ENCODE data around the gene DHX32.

Gene DHX32

GRCh38 chr10:125815764-125816163, 65.3 kb downstream of the DHX32 start:
- Histone ChIP-seq H3K27me3 (ENCODE audit: control insufficient read depth in 3 of 3, insufficient read depth in 3 of 3, low read depth in 1 of 3, low read length in 3 of 3) (no peaks in the 10 kb centered on the region), H3K36me3 (replicated peaks in 1 of 2; ENCODE audit: control insufficient read depth in 2 of 2, insufficient read depth in 2 of 2, low read length in 2 of 2) (peaks cover 7 to 50% of the 10 kb centered on the region in 2 donors), H2BK120ac (ENCODE audit: low read depth, low read length) (no peak overlapping the region), H3K4me2 (ENCODE audit: insufficient read depth, low read length, poor library complexity, severe bottlenecking) (no peak overlapping the region), H3K9ac (ENCODE audit: low read depth, low read length, poor library complexity) (no peak overlapping the region), H3K4ac (ENCODE audit: low read length) (no peak overlapping the region), H3K4me3 (ENCODE audit: low read length in 2 of 2) (no peak overlapping the region), H3K23ac (ENCODE audit: low read depth, low read length, poor library complexity) (no peak overlapping the region), H3K18ac (ENCODE audit: low read length) (no peak overlapping the region), H3K4me1 (ENCODE audit: control insufficient read depth in 2 of 2, insufficient read depth in 1 of 2, low read depth in 1 of 2, low read length in 2 of 2) (no peaks in the 10 kb centered on the region), H2AK5ac (ENCODE audit: low read depth, low read length) (no peak overlapping the region), H3K14ac (ENCODE audit: low read length) (no peak overlapping the region), H2AFZ (ENCODE audit: low read length) (no peak overlapping the region), H2BK5ac (ENCODE audit: low read length) (no peak overlapping the region), H4K8ac (ENCODE audit: low read depth, low read length) (no peak overlapping the region), H3K9me3 (replicated peaks in 1 of 2; ENCODE audit: control insufficient read depth in 2 of 2, insufficient read depth in 1 of 2, low read depth in 1 of 2, low read length in 2 of 2) (no peaks in the 10 kb centered on the region), H3K27ac (replicated peaks; ENCODE audit: low read length) (no peak overlapping the region), H4K91ac (ENCODE audit: low read depth, low read length, poor library complexity) (no peak overlapping the region), H2BK15ac (ENCODE audit: low read length) (no peak overlapping the region), H2BK12ac (ENCODE audit: low read length) (no peak overlapping the region), H3K79me1 (ENCODE audit: low read depth, low read length) (peaks cover 2% of the 10 kb centered on the region)
- no CpG with 5 or more reads among the region's 1 CpG for WGBS, 2 donors (ENCODE audit: extremely low coverage in 2 of 2, insufficient read length in 2 of 2, insufficient replicate concordance in 1 of 2)
- DNase-seq (ENCODE audit: low spot score), result no peak

DNA sequence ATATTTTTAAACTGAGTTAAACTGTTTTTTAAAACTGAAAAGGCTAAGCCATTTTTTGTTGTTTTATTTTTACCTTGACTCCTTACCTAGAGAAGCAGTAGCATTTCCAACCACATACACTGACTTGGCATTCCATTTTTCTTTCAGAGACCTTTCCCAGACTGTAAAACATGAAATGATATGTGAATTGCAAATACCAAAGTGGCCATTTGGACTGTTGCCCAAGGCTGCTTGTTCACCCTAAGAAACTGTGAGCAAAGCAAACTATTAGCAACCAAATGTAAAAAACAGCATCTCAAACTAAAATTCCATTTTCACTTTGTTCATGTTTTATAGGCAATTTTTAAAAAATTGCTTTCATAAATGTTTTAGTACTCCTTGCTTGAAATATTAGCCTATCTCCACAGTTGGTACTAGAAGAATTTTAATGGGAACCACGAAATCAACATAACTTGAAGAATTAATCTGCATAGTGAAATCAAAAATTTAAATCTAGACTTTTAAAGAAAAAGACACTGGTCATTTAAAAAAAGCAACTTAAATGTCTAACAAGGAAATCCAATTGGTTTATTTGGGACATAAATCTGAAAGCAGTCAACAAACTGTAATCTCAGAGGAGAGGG, 68.9 kb downstream of the DHX32 start:
- no peak for DNase-seq (ENCODE audit: low spot score)

GRCh38 chr10:125811251-125811650, 69.8 kb downstream of the DHX32 start:
- Histone ChIP-seq H3K27ac (replicated peaks; ENCODE audit: low read length) (no peak overlapping the region), H4K91ac (ENCODE audit: low read depth, low read length, poor library complexity) (no peak overlapping the region), H3K9ac (ENCODE audit: low read depth, low read length, poor library complexity) (no peak overlapping the region), H4K8ac (ENCODE audit: low read depth, low read length) (no peak overlapping the region), H2BK15ac (ENCODE audit: low read length) (no peak overlapping the region), H3K4me2 (ENCODE audit: insufficient read depth, low read length, poor library complexity, severe bottlenecking) (no peak overlapping the region), H3K18ac (ENCODE audit: low read length) (no peak overlapping the region), H2BK12ac (ENCODE audit: low read length) (no peak overlapping the region), H3K36me3 (replicated peaks in 1 of 2; ENCODE audit: control insufficient read depth in 2 of 2, insufficient read depth in 2 of 2, low read length in 2 of 2) (peaks cover 7 to 79% of the 10 kb centered on the region in 2 donors), H3K4ac (ENCODE audit: low read length) (no peak overlapping the region), H3K27me3 (ENCODE audit: control insufficient read depth in 3 of 3, insufficient read depth in 3 of 3, low read depth in 1 of 3, low read length in 3 of 3) (no peaks in the 10 kb centered on the region), H3K9me3 (replicated peaks in 1 of 2; ENCODE audit: control insufficient read depth in 2 of 2, insufficient read depth in 1 of 2, low read depth in 1 of 2, low read length in 2 of 2) (peaks cover 0 to 4% of the 10 kb centered on the region in 2 donors), H2AK5ac (ENCODE audit: low read depth, low read length) (no peak overlapping the region), H2AFZ (ENCODE audit: low read length) (no peak overlapping the region), H3K79me1 (ENCODE audit: low read depth, low read length) (peaks cover 2% of the 10 kb centered on the region), H2BK120ac (ENCODE audit: low read depth, low read length) (no peak overlapping the region), H3K4me3 (ENCODE audit: low read length in 2 of 2) (no peak overlapping the region), H3K14ac (ENCODE audit: low read length) (no peak overlapping the region), H3K23ac (ENCODE audit: low read depth, low read length, poor library complexity) (no peak overlapping the region), H3K4me1 (ENCODE audit: control insufficient read depth in 2 of 2, insufficient read depth in 1 of 2, low read depth in 1 of 2, low read length in 2 of 2) (no peaks in the 10 kb centered on the region), H2BK5ac (ENCODE audit: low read length) (no peak overlapping the region)
- WGBS, 2 donors (ENCODE audit: extremely low coverage in 2 of 2, insufficient read length in 2 of 2, insufficient replicate concordance in 1 of 2), result no CpG with 5 or more reads among the region's 1 CpG
- DNase-seq (ENCODE audit: low spot score), result no peak

More for the DNA sequence above, 68.9 kb downstream of the DHX32 start:
- Histone ChIP-seq H2AFZ (ENCODE audit: low read length) (no peak overlapping the region), H3K4me2 (ENCODE audit: insufficient read depth, low read length, poor library complexity, severe bottlenecking) (no peak overlapping the region), H3K4me1 (ENCODE audit: control insufficient read depth in 2 of 2, insufficient read depth in 1 of 2, low read depth in 1 of 2, low read length in 2 of 2) (no peaks in the 10 kb centered on the region), H3K4me3 (ENCODE audit: low read length in 2 of 2) (no peak overlapping the region), H2BK5ac (ENCODE audit: low read length) (no peak overlapping the region), H3K79me1 (ENCODE audit: low read depth, low read length) (peaks cover 2% of the 10 kb centered on the region), H3K14ac (ENCODE audit: low read length) (no peak overlapping the region), H3K9me3 (replicated peaks in 1 of 2; ENCODE audit: control insufficient read depth in 2 of 2, insufficient read depth in 1 of 2, low read depth in 1 of 2, low read length in 2 of 2) (peaks cover 0 to 4% of the 10 kb centered on the region in 2 donors), H2BK120ac (ENCODE audit: low read depth, low read length) (no peak overlapping the region), H4K91ac (ENCODE audit: low read depth, low read length, poor library complexity) (no peak overlapping the region), H3K9ac (ENCODE audit: low read depth, low read length, poor library complexity) (no peak overlapping the region), H3K36me3 (replicated peaks in 1 of 2; ENCODE audit: control insufficient read depth in 2 of 2, insufficient read depth in 2 of 2, low read length in 2 of 2) (peaks cover 7 to 71% of the 10 kb centered on the region in 2 donors), H3K23ac (ENCODE audit: low read depth, low read length, poor library complexity) (no peak overlapping the region), H2AK5ac (ENCODE audit: low read depth, low read length) (no peak overlapping the region), H3K27ac (replicated peaks; ENCODE audit: low read length) (no peak overlapping the region), H3K4ac (ENCODE audit: low read length) (no peak overlapping the region), H4K8ac (ENCODE audit: low read depth, low read length) (no peak overlapping the region), H3K27me3 (ENCODE audit: control insufficient read depth in 3 of 3, insufficient read depth in 3 of 3, low read depth in 1 of 3, low read length in 3 of 3) (no peaks in the 10 kb centered on the region), H2BK15ac (ENCODE audit: low read length) (no peak overlapping the region), H3K18ac (ENCODE audit: low read length) (no peak overlapping the region), H2BK12ac (ENCODE audit: low read length) (no peak overlapping the region)
- WGBS, 2 donors (ENCODE audit: extremely low coverage in 2 of 2, insufficient read length in 2 of 2, insufficient replicate concordance in 1 of 2), result no CpG with 5 or more reads among the region's 1 CpG

GRCh38 chr10:125808047-125808446, 73.0 kb downstream of the DHX32 start:
- no peaks in the 10 kb centered on the region for H3K27me3 ChIP-seq (ENCODE audit: control insufficient read depth in 3 of 3, insufficient read depth in 3 of 3, low read depth in 1 of 3, low read length in 3 of 3)
- no peaks in the 10 kb centered on the region for H3K79me1 ChIP-seq (ENCODE audit: low read depth, low read length)
- no peak overlapping the region for H2BK15ac ChIP-seq (ENCODE audit: low read length)
- no peak for DNase-seq (ENCODE audit: low spot score)
- H2BK12ac ChIP-seq (ENCODE audit: low read length), result no peak overlapping the region
- H3K14ac ChIP-seq (ENCODE audit: low read length), result no peak overlapping the region
- no peak overlapping the region for H3K18ac ChIP-seq (ENCODE audit: low read length)
- no peak overlapping the region for H3K9ac ChIP-seq (ENCODE audit: low read depth, low read length, poor library complexity)
- no peak overlapping the region for H3K27ac ChIP-seq (replicated peaks; ENCODE audit: low read length)
- H3K36me3 ChIP-seq (replicated peaks in 1 of 2; ENCODE audit: control insufficient read depth in 2 of 2, insufficient read depth in 2 of 2, low read length in 2 of 2), result peaks cover 6 to 70% of the 10 kb centered on the region in 2 donors
- no peak overlapping the region for H4K91ac ChIP-seq (ENCODE audit: low read depth, low read length, poor library complexity)
- H3K4me3 ChIP-seq (ENCODE audit: low read length in 2 of 2), result no peak overlapping the region
- H3K9me3 ChIP-seq (replicated peaks in 1 of 2; ENCODE audit: control insufficient read depth in 2 of 2, insufficient read depth in 1 of 2, low read depth in 1 of 2, low read length in 2 of 2), result peaks cover 0 to 4% of the 10 kb centered on the region in 2 donors
- H2AFZ ChIP-seq (ENCODE audit: low read length), result no peak overlapping the region
- no peak overlapping the region for H2BK5ac ChIP-seq (ENCODE audit: low read length)
- H3K4me2 ChIP-seq (ENCODE audit: insufficient read depth, low read length, poor library complexity, severe bottlenecking), result no peak overlapping the region
- whole genome bisulfite sequencing, 2 donors (ENCODE audit: extremely low coverage in 2 of 2, insufficient read length in 2 of 2, insufficient replicate concordance in 1 of 2), result no CpG with 5 or more reads among the region's 1 CpG
- H2BK120ac ChIP-seq (ENCODE audit: low read depth, low read length), result no peak overlapping the region
- no peaks in the 10 kb centered on the region for H3K4me1 ChIP-seq (ENCODE audit: control insufficient read depth in 2 of 2, insufficient read depth in 1 of 2, low read depth in 1 of 2, low read length in 2 of 2)
- no peak overlapping the region for H2AK5ac ChIP-seq (ENCODE audit: low read depth, low read length)
- no peak overlapping the region for H4K8ac ChIP-seq (ENCODE audit: low read depth, low read length)
- no peak overlapping the region for H3K4ac ChIP-seq (ENCODE audit: low read length)
- H3K23ac ChIP-seq (ENCODE audit: low read depth, low read length, poor library complexity), result no peak overlapping the region

Data from neuronal stem cell (in vitro differentiated cells).